GM23338 (cell line): ENCODE data around the gene CHD9NB. TPM values are rescaled to one million over a fixed set of nuclear protein-coding genes. Genes with fewer than 3 reads are reported as not detected.

Source experiments
- ATAC-seq: fragments of 200-7000 bp; cut with Tn5 transposase; 3 replicates; pipeline ENCODE4 v1.9.1; 2020
- DNase-seq: peaks from one replicate; pipeline ENCODE4 v3.0.0-alpha.2; 2015; ENCODE audit warnings: low spot score
- H2AFZ ChIP-seq: fragments of 200-600 bp; sonication (generic); 2 replicates; pipeline ENCODE4 v1.8.0; 2016; ENCODE audit warnings: antibody characterized with exemption, mild to moderate bottlenecking, moderate library complexity
- H3F3A ChIP-seq: fragments of 200-600 bp; sonication (generic); replicated peaks from 2 replicates; pipeline ENCODE4 v1.8.0; 2017; ENCODE audit warnings: antibody characterized with exemption, mixed run types, low read depth
- H3K27ac ChIP-seq: fragments of 200-600 bp; sonication (generic); 2 replicates; pipeline ENCODE4 v1.6.1; 2016; ENCODE audit warnings: low read depth
- H3K27me3 ChIP-seq: fragments of 200-600 bp; sonication (generic); 2 replicates; pipeline ENCODE4 v1.8.0; 2016; ENCODE audit warnings: mild to moderate bottlenecking, mixed run types, moderate library complexity; ENCODE audit not compliant: insufficient read depth
- H3K36me3 ChIP-seq: fragments of 200-600 bp; sonication (generic); 2 replicates; pipeline ENCODE4 v1.8.0; 2016; ENCODE audit warnings: mild to moderate bottlenecking; ENCODE audit not compliant: insufficient read depth
- H3K4me1 ChIP-seq: fragments of 200-600 bp; sonication (generic); 2 replicates; pipeline ENCODE4 v1.8.0; 2016; ENCODE audit warnings: mild to moderate bottlenecking, moderate library complexity; ENCODE audit not compliant: insufficient read depth
- H3K4me2 ChIP-seq: fragments of 200-600 bp; sonication (generic); 2 replicates; pipeline ENCODE4 v1.7.1; 2017; ENCODE audit warnings: mixed run types
- H3K4me3 ChIP-seq: fragments of 200-600 bp; sonication (generic); 2 replicates; pipeline ENCODE4 v1.6.1; 2016; ENCODE audit warnings: mixed run types
- H3K79me2 ChIP-seq: fragments of 200-600 bp; sonication (generic); replicated peaks from 2 replicates; pipeline ENCODE4 v1.8.0; 2017; ENCODE audit warnings: mild to moderate bottlenecking; ENCODE audit not compliant: insufficient read depth
- H3K9me2 ChIP-seq: fragments of 200-600 bp; sonication (generic); 2 replicates; pipeline ENCODE4 v1.8.0; 2017; ENCODE audit not compliant: insufficient read depth
- H4K20me1 ChIP-seq: fragments of 200-600 bp; sonication (generic); replicated peaks from 2 replicates; pipeline ENCODE4 v1.8.0; 2017; ENCODE audit warnings: mild to moderate bottlenecking; ENCODE audit not compliant: insufficient read depth
- H3K27ac Mint-ChIP-seq: 2 replicates; pipeline ENCODE4 v1.8.0; 2020; ENCODE audit warnings: inconsistent platforms, mild to moderate bottlenecking, moderate library complexity, mixed read lengths
- H3K27me3 Mint-ChIP-seq: 3 replicates; pipeline ENCODE4 v1.8.0; 2022; ENCODE audit warnings: low read depth, mild to moderate bottlenecking, moderate library complexity, mixed read lengths, inconsistent platforms; ENCODE audit not compliant: insufficient read depth, poor library complexity
- H3K36me3 Mint-ChIP-seq: 3 replicates; pipeline ENCODE4 v1.8.0; 2021; ENCODE audit warnings: low read depth, mild to moderate bottlenecking, inconsistent platforms, moderate library complexity, mixed read lengths
- H3K4me1 Mint-ChIP-seq: 3 replicates; pipeline ENCODE4 v1.8.0; 2020; ENCODE audit warnings: mild to moderate bottlenecking, inconsistent platforms, mixed read lengths
- H3K4me3 Mint-ChIP-seq: 3 replicates; pipeline ENCODE4 v1.8.0; 2021; ENCODE audit warnings: moderate library complexity, mild to moderate bottlenecking, inconsistent platforms, mixed read lengths
- H3K9me3 Mint-ChIP-seq: 3 replicates; pipeline ENCODE4 v1.8.0; 2020; ENCODE audit warnings: moderate library complexity, mild to moderate bottlenecking, inconsistent platforms, mixed read lengths
- CREB1 ChIP-seq: fragments of 250-450 bp; sonication (Bioruptor Pico); IDR thresholded peaks from 2 replicates; pipeline ENCODE4 v1.5.0; 2020; ENCODE audit warnings: low read depth, mild to moderate bottlenecking, moderate library complexity
- EZH2phosphoT487 ChIP-seq: fragments of 200-600 bp; sonication (generic); IDR thresholded peaks from one replicate; pipeline ENCODE4 v1.8.1; 2018; ENCODE audit warnings: antibody characterized with exemption; ENCODE audit not compliant: unreplicated experiment
- NANOG ChIP-seq: IDR thresholded peaks from 2 replicates; pipeline ENCODE4 v1.6.1; 2016; ENCODE audit warnings: antibody characterized with exemption, borderline replicate concordance
- POLR2AphosphoS5 ChIP-seq: IDR thresholded peaks from 2 replicates; pipeline ENCODE4 v1.6.1; 2016; ENCODE audit warnings: antibody characterized with exemption, low read depth
- ZNF331 ChIP-seq: fragments of 250-450 bp; sonication (Bioruptor Pico); IDR thresholded peaks from 2 replicates; pipeline ENCODE4 v1.5.0; 2020; ENCODE audit warnings: low read depth, mild to moderate bottlenecking, moderate library complexity
- polyA plus RNA-seq: library from polyadenylated mRNA; unstranded; fragments of >200 nt; fragmentation: Nextera tagmentation; extraction: Ambion mirVana; gene quantifications from 2 replicates; pipeline ENCODE4 v1.2.1, GENCODE V29; 2016
- total RNA-seq: library from RNA; depleted of rRNA; stranded (reverse); fragments of >200 nt; shearing (Covaris generic); gene quantifications from 2 replicates; pipeline ENCODE4 v1.2.3, GENCODE V29; 2014
- TF ChIP-seq, protein P1 (sequence below): IDR thresholded peaks from 2 replicates; pipeline ENCODE4 v1.6.1; 2016; ENCODE audit warnings: antibody characterized with exemption
- TF ChIP-seq, protein P2 (sequence below), 2 experiments: fragments of 200-600 bp in 1 of 2; sonication (generic) in 1 of 2; conservative IDR thresholded peaks; 2 replicates each; pipeline versions ENCODE4 v1.5.1 to v1.6.1; 2016 to 2017; ENCODE audit warnings: antibody characterized with exemption in 2 of 2, low read depth in 2 of 2, mild to moderate bottlenecking in 2 of 2, moderate library complexity in 1 of 2
- TF ChIP-seq, protein P3 (sequence below): fragments of 250-450 bp; sonication (Bioruptor Pico); IDR thresholded peaks from 2 replicates; pipeline ENCODE4 v1.5.0; 2020; ENCODE audit warnings: mild to moderate bottlenecking, moderate library complexity
- TF ChIP-seq, protein P4 (sequence below): IDR thresholded peaks from one replicate; pipeline ENCODE4 v1.6.1; 2018; ENCODE audit warnings: antibody characterized with exemption; ENCODE audit not compliant: unreplicated experiment

Gene CHD9NB
- total and polyA plus RNA-seq, 2 experiments from 2014 or later = 1.7 to 4.2 TPM

DNA sequence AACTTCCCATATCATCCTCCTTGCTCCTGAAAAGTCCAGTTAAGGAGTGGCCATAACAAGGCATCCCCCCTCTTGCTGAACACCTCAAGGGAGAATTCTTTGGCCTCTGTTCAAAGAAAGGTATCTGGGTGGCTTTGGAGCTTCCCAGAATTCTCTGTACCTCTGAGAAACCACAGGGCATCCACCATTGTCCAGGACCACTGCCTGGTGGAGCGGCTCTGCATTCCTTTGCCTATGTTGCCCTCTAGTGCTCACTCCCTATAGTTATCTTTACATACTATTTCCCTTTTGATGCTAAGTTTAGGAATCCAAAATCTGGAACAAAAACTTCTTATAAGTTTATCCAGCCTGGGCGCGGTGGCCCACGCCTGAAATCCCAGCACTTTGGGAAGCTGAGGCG, 30.3 kb downstream of the CHD9NB start:
- Mint-ChIP-seq H3K4me3 (no peak overlapping the region), H3K4me1 (peaks cover 10% of the 10 kb centered on the region; the same call in 1 of the 3 replicates), H3K9me3 (no peaks in the 10 kb centered on the region), H3K36me3 (no peaks in the 10 kb centered on the region), H3K27ac (no peak overlapping the region), H3K27me3 (no peaks in the 10 kb centered on the region)
- peak; percentile 87 for DNase-seq
- TF ChIP-seq, protein P1, sequence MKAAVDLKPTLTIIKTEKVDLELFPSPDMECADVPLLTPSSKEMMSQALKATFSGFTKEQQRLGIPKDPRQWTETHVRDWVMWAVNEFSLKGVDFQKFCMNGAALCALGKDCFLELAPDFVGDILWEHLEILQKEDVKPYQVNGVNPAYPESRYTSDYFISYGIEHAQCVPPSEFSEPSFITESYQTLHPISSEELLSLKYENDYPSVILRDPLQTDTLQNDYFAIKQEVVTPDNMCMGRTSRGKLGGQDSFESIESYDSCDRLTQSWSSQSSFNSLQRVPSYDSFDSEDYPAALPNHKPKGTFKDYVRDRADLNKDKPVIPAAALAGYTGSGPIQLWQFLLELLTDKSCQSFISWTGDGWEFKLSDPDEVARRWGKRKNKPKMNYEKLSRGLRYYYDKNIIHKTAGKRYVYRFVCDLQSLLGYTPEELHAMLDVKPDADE = no peak
- TF ChIP-seq, protein P2, sequence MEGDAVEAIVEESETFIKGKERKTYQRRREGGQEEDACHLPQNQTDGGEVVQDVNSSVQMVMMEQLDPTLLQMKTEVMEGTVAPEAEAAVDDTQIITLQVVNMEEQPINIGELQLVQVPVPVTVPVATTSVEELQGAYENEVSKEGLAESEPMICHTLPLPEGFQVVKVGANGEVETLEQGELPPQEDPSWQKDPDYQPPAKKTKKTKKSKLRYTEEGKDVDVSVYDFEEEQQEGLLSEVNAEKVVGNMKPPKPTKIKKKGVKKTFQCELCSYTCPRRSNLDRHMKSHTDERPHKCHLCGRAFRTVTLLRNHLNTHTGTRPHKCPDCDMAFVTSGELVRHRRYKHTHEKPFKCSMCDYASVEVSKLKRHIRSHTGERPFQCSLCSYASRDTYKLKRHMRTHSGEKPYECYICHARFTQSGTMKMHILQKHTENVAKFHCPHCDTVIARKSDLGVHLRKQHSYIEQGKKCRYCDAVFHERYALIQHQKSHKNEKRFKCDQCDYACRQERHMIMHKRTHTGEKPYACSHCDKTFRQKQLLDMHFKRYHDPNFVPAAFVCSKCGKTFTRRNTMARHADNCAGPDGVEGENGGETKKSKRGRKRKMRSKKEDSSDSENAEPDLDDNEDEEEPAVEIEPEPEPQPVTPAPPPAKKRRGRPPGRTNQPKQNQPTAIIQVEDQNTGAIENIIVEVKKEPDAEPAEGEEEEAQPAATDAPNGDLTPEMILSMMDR (conservative IDR thresholded peaks at IDR 0.05; ENCODE audit: low read depth in 2 of 2) = peak; percentile 85 to 93
- Histone ChIP-seq H3K27me3 (no peaks in the 10 kb centered on the region), H3K9me2 (no peaks in the 10 kb centered on the region), H4K20me1 (no peaks in the 10 kb centered on the region), H3K4me3 (no peak overlapping the region), H3K27ac (no peak overlapping the region), H3K4me2 (no peak overlapping the region), H3F3A (no peaks in the 10 kb centered on the region), H3K36me3 (no peaks in the 10 kb centered on the region), H3K4me1 (0 out of 2 replicates have a peak, but pooled peaks cover 6% of the 10 kb centered on the region), H2AFZ (no peak overlapping the region), H3K79me2 (no peaks in the 10 kb centered on the region)
- ATAC-seq = peak; percentile 97

DNA sequence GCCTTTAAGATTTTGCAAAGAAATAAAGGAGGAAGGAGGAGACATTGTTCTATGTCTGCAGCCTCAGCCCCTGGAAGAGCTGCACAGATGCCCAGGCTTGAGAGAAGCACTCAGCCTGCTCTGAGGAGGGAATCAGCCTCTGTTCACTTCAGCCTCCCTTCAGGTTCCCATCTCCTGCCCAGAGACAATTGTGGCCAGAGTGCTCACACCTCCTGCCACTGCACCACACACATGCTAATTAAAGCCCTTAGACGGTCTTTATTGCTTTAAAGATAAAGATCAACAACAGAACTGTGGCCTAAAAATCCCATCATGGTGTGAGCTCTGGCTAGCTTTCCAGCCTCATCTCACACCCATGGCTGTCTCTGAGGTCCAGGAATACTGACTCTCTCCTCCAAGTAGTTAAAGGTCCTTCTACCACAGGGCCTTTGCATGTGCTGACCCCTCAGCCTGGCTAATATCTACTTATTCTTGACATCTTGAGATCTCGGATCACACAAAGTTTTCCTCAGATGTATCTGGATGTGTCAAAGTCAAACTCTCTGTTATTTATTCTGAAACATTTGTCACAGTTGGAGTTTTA, 33.8 kb downstream of the CHD9NB start:
- no peaks in the 10 kb centered on the region for H3K9me3 Mint-ChIP-seq
- H3K27me3 ChIP-seq = no peaks in the 10 kb centered on the region
- no peaks in the 10 kb centered on the region for H3K36me3 Mint-ChIP-seq
- TF ChIP-seq NANOG (no peak), ZNF331 (no peak), POLR2AphosphoS5 (no peak), EZH2phosphoT487 (no peak), CREB1 (CRISPR knock-in tag) (no peak)
- TF ChIP-seq, protein P3, sequence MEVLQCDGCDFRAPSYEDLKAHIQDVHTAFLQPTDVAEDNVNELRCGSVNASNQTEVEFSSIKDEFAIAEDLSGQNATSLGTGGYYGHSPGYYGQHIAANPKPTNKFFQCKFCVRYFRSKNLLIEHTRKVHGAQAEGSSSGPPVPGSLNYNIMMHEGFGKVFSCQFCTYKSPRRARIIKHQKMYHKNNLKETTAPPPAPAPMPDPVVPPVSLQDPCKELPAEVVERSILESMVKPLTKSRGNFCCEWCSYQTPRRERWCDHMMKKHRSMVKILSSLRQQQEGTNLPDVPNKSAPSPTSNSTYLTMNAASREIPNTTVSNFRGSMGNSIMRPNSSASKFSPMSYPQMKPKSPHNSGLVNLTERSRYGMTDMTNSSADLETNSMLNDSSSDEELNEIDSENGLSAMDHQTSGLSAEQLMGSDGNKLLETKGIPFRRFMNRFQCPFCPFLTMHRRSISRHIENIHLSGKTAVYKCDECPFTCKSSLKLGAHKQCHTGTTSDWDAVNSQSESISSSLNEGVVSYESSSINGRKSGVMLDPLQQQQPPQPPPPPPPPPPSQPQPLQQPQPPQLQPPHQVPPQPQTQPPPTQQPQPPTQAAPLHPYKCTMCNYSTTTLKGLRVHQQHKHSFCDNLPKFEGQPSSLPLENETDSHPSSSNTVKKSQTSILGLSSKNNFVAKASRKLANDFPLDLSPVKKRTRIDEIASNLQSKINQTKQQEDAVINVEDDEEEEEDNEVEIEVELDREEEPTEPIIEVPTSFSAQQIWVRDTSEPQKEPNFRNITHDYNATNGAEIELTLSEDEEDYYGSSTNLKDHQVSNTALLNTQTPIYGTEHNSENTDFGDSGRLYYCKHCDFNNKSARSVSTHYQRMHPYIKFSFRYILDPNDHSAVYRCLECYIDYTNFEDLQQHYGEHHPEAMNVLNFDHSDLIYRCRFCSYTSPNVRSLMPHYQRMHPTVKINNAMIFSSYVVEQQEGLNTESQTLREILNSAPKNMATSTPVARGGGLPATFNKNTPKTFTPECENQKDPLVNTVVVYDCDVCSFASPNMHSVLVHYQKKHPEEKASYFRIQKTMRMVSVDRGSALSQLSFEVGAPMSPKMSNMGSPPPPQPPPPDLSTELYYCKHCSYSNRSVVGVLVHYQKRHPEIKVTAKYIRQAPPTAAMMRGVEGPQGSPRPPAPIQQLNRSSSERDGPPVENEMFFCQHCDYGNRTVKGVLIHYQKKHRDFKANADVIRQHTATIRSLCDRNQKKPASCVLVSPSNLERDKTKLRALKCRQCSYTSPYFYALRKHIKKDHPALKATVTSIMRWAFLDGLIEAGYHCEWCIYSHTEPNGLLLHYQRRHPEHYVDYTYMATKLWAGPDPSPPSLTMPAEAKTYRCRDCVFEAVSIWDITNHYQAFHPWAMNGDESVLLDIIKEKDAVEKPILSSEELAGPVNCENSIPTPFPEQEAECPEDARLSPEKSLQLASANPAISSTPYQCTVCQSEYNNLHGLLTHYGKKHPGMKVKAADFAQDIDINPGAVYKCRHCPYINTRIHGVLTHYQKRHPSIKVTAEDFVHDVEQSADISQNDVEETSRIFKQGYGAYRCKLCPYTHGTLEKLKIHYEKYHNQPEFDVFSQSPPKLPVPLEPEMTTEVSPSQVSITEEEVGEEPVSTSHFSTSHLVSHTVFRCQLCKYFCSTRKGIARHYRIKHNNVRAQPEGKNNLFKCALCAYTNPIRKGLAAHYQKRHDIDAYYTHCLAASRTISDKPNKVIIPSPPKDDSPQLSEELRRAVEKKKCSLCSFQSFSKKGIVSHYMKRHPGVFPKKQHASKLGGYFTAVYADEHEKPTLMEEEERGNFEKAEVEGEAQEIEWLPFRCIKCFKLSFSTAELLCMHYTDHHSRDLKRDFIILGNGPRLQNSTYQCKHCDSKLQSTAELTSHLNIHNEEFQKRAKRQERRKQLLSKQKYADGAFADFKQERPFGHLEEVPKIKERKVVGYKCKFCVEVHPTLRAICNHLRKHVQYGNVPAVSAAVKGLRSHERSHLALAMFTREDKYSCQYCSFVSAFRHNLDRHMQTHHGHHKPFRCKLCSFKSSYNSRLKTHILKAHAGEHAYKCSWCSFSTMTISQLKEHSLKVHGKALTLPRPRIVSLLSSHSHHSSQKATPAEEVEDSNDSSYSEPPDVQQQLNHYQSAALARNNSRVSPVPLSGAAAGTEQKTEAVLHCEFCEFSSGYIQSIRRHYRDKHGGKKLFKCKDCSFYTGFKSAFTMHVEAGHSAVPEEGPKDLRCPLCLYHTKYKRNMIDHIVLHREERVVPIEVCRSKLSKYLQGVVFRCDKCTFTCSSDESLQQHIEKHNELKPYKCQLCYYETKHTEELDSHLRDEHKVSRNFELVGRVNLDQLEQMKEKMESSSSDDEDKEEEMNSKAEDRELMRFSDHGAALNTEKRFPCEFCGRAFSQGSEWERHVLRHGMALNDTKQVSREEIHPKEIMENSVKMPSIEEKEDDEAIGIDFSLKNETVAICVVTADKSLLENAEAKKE (CRISPR knock-in tag) = no peak
- TF ChIP-seq, protein P4, sequence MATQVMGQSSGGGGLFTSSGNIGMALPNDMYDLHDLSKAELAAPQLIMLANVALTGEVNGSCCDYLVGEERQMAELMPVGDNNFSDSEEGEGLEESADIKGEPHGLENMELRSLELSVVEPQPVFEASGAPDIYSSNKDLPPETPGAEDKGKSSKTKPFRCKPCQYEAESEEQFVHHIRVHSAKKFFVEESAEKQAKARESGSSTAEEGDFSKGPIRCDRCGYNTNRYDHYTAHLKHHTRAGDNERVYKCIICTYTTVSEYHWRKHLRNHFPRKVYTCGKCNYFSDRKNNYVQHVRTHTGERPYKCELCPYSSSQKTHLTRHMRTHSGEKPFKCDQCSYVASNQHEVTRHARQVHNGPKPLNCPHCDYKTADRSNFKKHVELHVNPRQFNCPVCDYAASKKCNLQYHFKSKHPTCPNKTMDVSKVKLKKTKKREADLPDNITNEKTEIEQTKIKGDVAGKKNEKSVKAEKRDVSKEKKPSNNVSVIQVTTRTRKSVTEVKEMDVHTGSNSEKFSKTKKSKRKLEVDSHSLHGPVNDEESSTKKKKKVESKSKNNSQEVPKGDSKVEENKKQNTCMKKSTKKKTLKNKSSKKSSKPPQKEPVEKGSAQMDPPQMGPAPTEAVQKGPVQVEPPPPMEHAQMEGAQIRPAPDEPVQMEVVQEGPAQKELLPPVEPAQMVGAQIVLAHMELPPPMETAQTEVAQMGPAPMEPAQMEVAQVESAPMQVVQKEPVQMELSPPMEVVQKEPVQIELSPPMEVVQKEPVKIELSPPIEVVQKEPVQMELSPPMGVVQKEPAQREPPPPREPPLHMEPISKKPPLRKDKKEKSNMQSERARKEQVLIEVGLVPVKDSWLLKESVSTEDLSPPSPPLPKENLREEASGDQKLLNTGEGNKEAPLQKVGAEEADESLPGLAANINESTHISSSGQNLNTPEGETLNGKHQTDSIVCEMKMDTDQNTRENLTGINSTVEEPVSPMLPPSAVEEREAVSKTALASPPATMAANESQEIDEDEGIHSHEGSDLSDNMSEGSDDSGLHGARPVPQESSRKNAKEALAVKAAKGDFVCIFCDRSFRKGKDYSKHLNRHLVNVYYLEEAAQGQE = no peak

More for the DNA sequence above, 33.8 kb downstream of the CHD9NB start:
- Mint-ChIP-seq H3K27me3 (no peaks in the 10 kb centered on the region), H3K4me1 (peaks cover 10% of the 10 kb centered on the region; the same call in 1 of the 3 replicates), H3K4me3 (no peak overlapping the region), H3K27ac (no peak overlapping the region)
- H3K27ac ChIP-seq = no peak overlapping the region
- 0 out of 2 replicates have a peak, but pooled peaks cover 6% of the 10 kb centered on the region for H3K4me1 ChIP-seq
- H3K79me2 ChIP-seq = no peaks in the 10 kb centered on the region
- DNase-seq = no peak
- no peaks in the 10 kb centered on the region for H3K36me3 ChIP-seq
- H3F3A ChIP-seq = no peaks in the 10 kb centered on the region
- no peak overlapping the region for H3K4me3 ChIP-seq
- H3K4me2 ChIP-seq = no peak overlapping the region
- peak; percentile 32 for ATAC-seq
- H2AFZ ChIP-seq = 0 out of 2 replicates have a peak overlapping the region, but pooled peaks have one; percentile 36
- no peaks in the 10 kb centered on the region for H3K9me2 ChIP-seq
- H4K20me1 ChIP-seq = no peaks in the 10 kb centered on the region
